Retinal pigment epithelial cell (primary cell): ENCODE measurements around the gene PLEKHA5.
"Not testable (repeated sequence)": the region's sequence is repeated elsewhere in the genome, so short reads cannot be mapped to it uniquely, and the experiment has no call there.

Source experiments
- DNase-seq: peaks from one replicate; pipeline ENCODE4 v3.0.0-alpha.2; 2010; ENCODE audit warnings: low read depth
- H3K4me3 ChIP-seq: 2 replicates; pipeline ENCODE4 v1.5.1; 2011; ENCODE audit warnings: mild to moderate bottlenecking, low read length, control low read depth, moderate library complexity
- TF ChIP-seq, protein P1 (sequence below): conservative IDR thresholded peaks from 2 replicates; pipeline ENCODE4 v1.5.1; 2011; ENCODE audit warnings: low read depth, low read length, control low read depth, inconsistent platforms

The PLEKHA5 gene, protein sequence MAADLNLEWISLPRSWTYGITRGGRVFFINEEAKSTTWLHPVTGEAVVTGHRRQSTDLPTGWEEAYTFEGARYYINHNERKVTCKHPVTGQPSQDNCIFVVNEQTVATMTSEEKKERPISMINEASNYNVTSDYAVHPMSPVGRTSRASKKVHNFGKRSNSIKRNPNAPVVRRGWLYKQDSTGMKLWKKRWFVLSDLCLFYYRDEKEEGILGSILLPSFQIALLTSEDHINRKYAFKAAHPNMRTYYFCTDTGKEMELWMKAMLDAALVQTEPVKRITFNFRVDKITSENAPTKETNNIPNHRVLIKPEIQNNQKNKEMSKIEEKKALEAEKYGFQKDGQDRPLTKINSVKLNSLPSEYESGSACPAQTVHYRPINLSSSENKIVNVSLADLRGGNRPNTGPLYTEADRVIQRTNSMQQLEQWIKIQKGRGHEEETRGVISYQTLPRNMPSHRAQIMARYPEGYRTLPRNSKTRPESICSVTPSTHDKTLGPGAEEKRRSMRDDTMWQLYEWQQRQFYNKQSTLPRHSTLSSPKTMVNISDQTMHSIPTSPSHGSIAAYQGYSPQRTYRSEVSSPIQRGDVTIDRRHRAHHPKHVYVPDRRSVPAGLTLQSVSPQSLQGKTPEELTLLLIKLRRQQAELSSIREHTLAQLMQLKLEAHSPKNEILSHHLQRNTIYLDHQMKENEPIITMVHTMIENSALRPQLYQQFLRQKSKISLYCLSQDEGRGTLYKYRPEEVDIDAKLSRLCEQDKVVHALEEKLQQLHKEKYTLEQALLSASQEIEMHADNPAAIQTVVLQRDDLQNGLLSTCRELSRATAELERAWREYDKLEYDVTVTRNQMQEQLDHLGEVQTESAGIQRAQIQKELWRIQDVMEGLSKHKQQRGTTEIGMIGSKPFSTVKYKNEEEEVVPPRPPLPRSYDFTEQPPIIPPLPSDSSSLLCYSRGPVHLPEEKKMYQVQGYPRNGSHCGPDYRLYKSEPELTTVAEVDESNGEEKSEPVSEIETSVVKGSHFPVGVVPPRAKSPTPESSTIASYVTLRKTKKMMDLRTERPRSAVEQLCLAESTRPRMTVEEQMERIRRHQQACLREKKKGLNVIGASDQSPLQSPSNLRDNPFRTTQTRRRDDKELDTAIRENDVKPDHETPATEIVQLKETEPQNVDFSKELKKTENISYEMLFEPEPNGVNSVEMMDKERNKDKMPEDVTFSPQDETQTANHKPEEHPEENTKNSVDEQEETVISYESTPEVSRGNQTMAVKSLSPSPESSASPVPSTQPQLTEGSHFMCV

DNA sequence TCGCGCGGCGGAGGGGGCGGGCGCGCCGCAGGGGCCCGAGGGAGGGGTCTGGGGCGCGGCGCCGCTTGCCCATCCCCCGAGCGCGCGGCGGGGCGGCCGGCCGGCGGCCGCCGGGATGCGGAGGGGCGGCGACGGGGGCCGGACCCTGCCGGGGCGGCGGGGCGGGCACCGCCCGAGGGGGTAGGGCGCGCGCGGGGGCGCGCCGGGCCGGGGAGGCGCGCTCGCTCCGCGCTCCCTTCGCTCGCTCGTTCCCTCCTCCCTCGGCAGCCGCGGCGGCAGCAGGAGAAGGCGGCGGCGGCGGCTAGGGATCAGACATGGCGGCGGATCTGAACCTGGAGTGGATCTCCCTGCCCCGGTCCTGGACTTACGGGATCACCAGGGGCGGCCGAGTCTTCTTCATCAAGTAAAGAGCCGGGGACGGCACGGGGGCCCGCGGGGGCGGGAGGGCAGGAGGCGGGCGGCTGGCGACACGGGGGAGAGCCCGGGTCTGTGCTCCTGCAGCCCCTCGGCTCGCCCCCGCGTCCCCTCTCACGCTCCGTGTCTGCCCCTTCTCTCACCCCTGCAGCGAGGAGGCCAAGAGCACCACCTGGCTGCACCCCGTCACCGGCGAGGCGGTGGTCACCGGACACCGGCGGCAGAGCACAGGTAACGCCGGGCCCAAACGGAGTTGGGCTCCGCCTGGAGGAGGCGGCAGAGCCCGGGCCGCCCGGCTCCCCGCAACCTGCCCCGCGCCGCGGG lies at the start of gene PLEKHA5:
PLEKHA5 (plus strand) TSS at position 248 of the 738 bp plus-strand sequence; CDS start at position 315, 67 bp downstream.
- TF ChIP-seq, protein P1, sequence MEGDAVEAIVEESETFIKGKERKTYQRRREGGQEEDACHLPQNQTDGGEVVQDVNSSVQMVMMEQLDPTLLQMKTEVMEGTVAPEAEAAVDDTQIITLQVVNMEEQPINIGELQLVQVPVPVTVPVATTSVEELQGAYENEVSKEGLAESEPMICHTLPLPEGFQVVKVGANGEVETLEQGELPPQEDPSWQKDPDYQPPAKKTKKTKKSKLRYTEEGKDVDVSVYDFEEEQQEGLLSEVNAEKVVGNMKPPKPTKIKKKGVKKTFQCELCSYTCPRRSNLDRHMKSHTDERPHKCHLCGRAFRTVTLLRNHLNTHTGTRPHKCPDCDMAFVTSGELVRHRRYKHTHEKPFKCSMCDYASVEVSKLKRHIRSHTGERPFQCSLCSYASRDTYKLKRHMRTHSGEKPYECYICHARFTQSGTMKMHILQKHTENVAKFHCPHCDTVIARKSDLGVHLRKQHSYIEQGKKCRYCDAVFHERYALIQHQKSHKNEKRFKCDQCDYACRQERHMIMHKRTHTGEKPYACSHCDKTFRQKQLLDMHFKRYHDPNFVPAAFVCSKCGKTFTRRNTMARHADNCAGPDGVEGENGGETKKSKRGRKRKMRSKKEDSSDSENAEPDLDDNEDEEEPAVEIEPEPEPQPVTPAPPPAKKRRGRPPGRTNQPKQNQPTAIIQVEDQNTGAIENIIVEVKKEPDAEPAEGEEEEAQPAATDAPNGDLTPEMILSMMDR = peak; percentile 8
- no peak for DNase-seq
- peak within 1 kb of the TSS; percentile 91 for H3K4me3 ChIP-seq

DNA sequence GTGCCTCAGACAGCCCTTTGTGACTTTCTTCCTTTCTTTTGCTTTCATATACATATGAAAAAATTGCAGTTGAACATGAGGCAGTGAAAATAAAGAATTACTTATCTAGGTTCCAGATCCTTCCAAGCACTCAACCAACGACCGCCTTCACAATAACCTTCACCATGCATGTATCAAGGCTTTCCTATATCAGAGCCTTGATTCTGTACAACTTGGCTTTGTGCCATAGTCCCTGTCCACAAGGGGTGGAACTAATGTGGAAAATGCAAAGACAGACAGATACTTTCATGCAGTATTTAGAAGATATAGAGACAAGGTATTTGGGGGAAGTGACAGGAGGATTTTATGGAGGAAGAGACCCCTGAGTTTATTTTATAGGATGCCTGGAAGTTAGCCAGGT lies 48.6 kb upstream of the PLEKHA5 start:
- H3K4me3 ChIP-seq = no peak overlapping the region
- no peak for DNase-seq
- TF ChIP-seq, protein P1 = no peak

DNA sequence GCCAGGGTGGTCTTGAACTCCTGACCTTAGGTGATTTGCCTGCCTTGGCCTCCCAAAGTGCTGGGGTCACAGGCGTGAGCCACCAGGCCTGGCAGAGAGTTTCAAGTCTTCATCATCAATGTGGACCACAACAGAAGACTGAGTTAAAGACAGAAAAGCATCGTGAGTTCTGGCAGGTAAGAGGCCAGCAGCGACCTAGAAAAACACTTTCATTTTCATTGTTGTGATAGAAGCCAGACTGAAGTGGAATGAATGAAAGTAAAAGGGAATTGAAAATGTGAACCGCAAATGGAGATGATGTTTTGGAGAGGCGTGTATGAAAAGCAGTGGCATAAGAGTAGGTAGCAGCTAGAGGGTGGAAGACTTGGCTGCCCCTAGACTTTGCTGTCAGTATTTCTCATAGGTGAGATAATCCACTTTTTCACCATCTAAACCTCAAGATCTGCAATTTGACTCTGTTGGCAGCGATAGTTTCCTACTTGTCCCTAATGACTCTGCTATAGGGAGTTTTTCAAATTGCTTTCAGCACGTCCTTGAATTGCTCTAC lies 47.1 kb upstream of the PLEKHA5 start:
- no peak for DNase-seq
- TF ChIP-seq, protein P1 = no peak
- H3K4me3 ChIP-seq = no peak overlapping the region

DNA sequence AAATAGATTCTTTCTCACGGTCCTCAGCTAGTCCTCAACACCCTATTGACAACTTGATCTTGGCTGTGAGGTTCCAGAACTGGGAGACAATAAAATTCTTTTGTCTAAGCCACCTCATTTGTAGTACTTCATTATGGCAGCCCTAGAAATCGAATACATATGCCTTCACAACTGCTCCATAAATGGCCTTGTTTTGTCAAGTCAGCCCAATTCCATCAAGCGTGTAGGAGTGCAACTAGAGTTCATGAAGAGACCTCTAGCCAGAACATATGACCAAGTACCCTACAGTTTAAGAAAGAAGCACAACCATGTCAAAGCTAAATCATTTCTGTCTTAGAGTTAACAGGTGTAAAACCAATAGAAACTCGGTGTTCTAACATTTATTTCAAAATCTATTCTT lies 45.0 kb upstream of the PLEKHA5 start:
- TF ChIP-seq, protein P1 = no peak
- H3K4me3 ChIP-seq = no peak overlapping the region
- no peak for DNase-seq

DNA sequence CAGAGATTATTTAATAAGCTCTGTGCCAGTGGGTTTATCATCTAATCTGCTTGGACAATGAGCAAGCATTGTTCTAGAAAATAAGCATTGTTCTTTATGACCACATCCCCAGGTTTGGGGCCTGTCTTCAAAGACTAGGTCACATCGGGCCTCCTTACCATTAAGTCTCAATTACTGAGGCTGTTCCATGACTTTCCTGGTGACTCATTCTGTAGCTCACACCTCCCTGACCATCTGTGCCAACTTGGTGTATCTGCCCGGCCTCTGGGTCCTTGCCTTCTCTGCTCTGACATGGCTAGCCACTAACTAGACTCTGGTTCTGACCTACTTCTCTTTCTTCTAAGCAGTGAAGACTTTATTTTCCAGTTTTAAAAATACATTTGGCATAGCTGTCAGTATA lies 44.4 kb upstream of the PLEKHA5 start:
- H3K4me3 ChIP-seq = no peak overlapping the region
- DNase-seq = no peak
- TF ChIP-seq, protein P1 = no peak

DNA sequence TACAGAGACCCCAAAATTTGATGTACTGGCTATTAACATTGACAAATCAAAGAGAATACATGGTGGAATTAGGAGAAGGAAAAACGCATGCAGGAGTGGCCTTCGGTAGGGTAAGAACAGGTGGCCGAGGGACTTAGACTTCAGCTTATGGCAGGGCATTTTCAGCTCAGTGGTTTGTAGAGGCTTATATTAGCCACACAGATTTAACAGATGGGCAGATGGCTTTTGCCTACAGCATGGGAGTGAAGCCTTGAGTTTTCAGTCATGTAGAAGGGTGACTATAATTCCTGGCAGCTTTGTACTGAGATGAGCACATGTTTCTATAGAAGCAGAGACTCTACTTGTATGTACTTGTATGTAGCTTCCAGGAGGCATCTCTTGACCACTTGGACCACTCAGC lies 40.9 kb upstream of the PLEKHA5 start:
- no peak for DNase-seq

DNA sequence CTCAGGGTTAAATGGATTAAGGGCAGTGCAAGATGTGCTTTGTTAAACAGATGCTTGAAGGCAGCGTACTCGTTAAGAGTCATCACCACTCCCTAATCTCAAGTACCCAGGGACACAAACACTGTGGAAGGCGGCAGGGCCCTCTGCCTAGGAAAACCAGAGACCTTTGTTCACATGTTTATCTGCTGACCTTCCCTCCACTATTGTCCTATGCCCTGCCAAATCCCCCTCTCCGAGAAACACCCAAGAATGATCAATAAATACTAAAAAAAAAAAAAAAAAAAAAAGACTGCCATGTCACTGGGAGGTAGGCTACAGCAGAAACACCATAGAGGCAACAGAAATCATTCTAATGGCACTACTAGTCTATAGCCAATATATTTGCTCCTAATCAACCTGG lies 37.1 kb upstream of the PLEKHA5 start:
- DNase-seq, H3K4me3 ChIP-seq: not testable (repeated sequence)

More for the DNA sequence above, 40.9 kb upstream of the PLEKHA5 start:
- H3K4me3 ChIP-seq = no peak overlapping the region
- TF ChIP-seq, protein P1 = no peak
